GM12878 (cell line): Measurements from ENCODE around the gene RAPGEF1. TPM values are rescaled to one million over a fixed set of nuclear protein-coding genes. Genes with fewer than 3 reads are reported as not detected.
A peak's percentile ranks its signal among the peaks of the same experiment; 100 is the strongest.

Experiments
- ATAC-seq: fragments of 200-7000 bp; cut with Tn5 transposase; 3 replicates; pipeline ENCODE4 v1.9.1; 2020; ENCODE audit warnings: mild to moderate bottlenecking, moderate library complexity
- BruUV-seq: library from RNA; stranded (reverse); fragments of 400-500 nt; replicated peaks from 2 replicates; lab custom pipeline; 2021; lab: Mats Ljungman, UMichigan
- CTCF ChIA-PET: fragments of 300-600 bp; sonication (Branson Sonifier 250); formaldehyde crosslinking; extraction: SDS; loops from one replicate; lab custom pipeline; 2021; ENCODE audit warnings: inconsistent platforms; lab: Yijun Ruan, JAX
- POLR2A ChIA-PET: fragments of 350-600 bp; formaldehyde crosslinking; extraction: SDS; loops from one replicate; lab custom pipeline; 2021; ENCODE audit warnings: inconsistent platforms; lab: Charles Lee
- RAD21 ChIA-PET: fragments of 300-600 bp; sonication (Branson Sonifier 250); formaldehyde crosslinking; loops from one replicate; lab custom pipeline; 2023; ENCODE audit warnings: antibody characterized with exemption; ENCODE audit not compliant: unreplicated experiment; lab: Charles Lee
- SMC1A ChIA-PET: fragments of 300-600 bp; sonication (Branson Sonifier 250); formaldehyde crosslinking; loops from one replicate; lab custom pipeline; 2023; ENCODE audit not compliant: unreplicated experiment, uncharacterized antibody; lab: Charles Lee
- DNase-seq: peaks from one replicate; pipeline ENCODE4 v3.0.0-alpha.2; 2011; ENCODE audit warnings: low read depth, low spot score
- FAIRE-seq: peaks from 3 replicates; lab custom pipeline; 2011; peaks lifted over from hg19 to GRCh38; lab: Jason Lieb, UNC
- H2AFZ ChIP-seq: 2 replicates; pipeline ENCODE4 v1.6.0; 2011; ENCODE audit warnings: low read depth, low read length, control low read depth; ENCODE audit not compliant: control insufficient read depth
- H3K27ac ChIP-seq: 2 replicates; pipeline ENCODE4 v1.5.1; 2011; ENCODE audit warnings: control low read depth; ENCODE audit not compliant: control insufficient read depth, insufficient read depth
- H3K27me3 ChIP-seq, 2 experiments: replicated peaks in 1 of 2; 2 replicates each; pipeline versions ENCODE4 v1.6.0 to v1.6.1; 2011; ENCODE audit warnings: low read length in 1 of 2; ENCODE audit not compliant: control insufficient read depth in 2 of 2, insufficient read depth in 2 of 2
- H3K36me3 ChIP-seq, 2 experiments: 2 replicates each; pipeline ENCODE4 v1.5.1; 2011; ENCODE audit warnings: low read length in 1 of 2; ENCODE audit not compliant: control insufficient read depth in 2 of 2, insufficient read depth in 2 of 2
- H3K4me1 ChIP-seq: 2 replicates; pipeline ENCODE4 v1.6.1; 2011; ENCODE audit warnings: mild to moderate bottlenecking, low read length, moderate library complexity, mixed read lengths; ENCODE audit not compliant: control insufficient read depth, insufficient read depth
- H3K4me2 ChIP-seq: 2 replicates; pipeline ENCODE4 v1.6.0; 2011; ENCODE audit warnings: control low read depth; ENCODE audit not compliant: control insufficient read depth, insufficient read depth
- H3K4me3 ChIP-seq: fragments of 200-600 bp; sonication (generic); 2 replicates; pipeline ENCODE4 v1.5.1; 2016
- H3K79me2 ChIP-seq: 2 replicates; pipeline ENCODE4 v1.6.0; 2011; ENCODE audit warnings: low read length; ENCODE audit not compliant: control insufficient read depth, insufficient read depth
- H3K9ac ChIP-seq: 2 replicates; pipeline ENCODE4 v1.8.0; 2011; ENCODE audit warnings: low read length, control low read depth, mixed read lengths; ENCODE audit not compliant: control insufficient read depth, insufficient read depth
- H3K9me3 ChIP-seq: replicated peaks from 3 replicates; pipeline ENCODE4 v1.5.1; 2011; ENCODE audit warnings: mild to moderate bottlenecking, low read length; ENCODE audit not compliant: control insufficient read depth, insufficient read depth
- H4K20me1 ChIP-seq: 2 replicates; pipeline ENCODE4 v1.6.0; 2011; ENCODE audit not compliant: control insufficient read depth, insufficient read depth
- BHLHE40 ChIP-seq, 2 experiments: fragments of 450-650 bp in 1 of 2; IDR thresholded peaks; 2 replicates each; pipeline ENCODE4 v1.6.1; 2011 to 2017; ENCODE audit warnings: low read depth in 2 of 2, borderline replicate concordance in 1 of 2, improper control_type of control experiment in 1 of 2, low read length in 1 of 2, mild to moderate bottlenecking in 1 of 2
- CHD4 ChIP-seq: fragments of 200-600 bp; sonication (generic); IDR thresholded peaks from 2 replicates; pipeline ENCODE4 v1.6.1; 2016; ENCODE audit warnings: mild to moderate bottlenecking
- CREB1 ChIP-seq: IDR thresholded peaks from 2 replicates; pipeline ENCODE4 v1.6.1; 2012; ENCODE audit warnings: low read depth, mild to moderate bottlenecking, inconsistent platforms
- DPF2 ChIP-seq: fragments of 450-650 bp; IDR thresholded peaks from 2 replicates; pipeline ENCODE4 v1.6.1; 2017; ENCODE audit warnings: mild to moderate bottlenecking
- ESRRA ChIP-seq: IDR thresholded peaks from 2 replicates; pipeline ENCODE4 v1.6.1; 2012; ENCODE audit warnings: mild to moderate bottlenecking, low read length, improper control_type of control experiment
- ETV6 ChIP-seq, 2 experiments: fragments of 450-650 bp in 1 of 2; IDR thresholded peaks in 1 of 2; conservative IDR thresholded peaks in 1 of 2; 2 replicates each; pipeline ENCODE4 v1.6.1; 2014; ENCODE audit warnings: antibody characterized with exemption in 1 of 2, borderline replicate concordance in 1 of 2, low read depth in 1 of 2, mild to moderate bottlenecking in 1 of 2, moderate library complexity in 1 of 2
- FOS ChIP-seq: IDR thresholded peaks from 3 replicates; pipeline ENCODE4 v1.6.1; 2011; ENCODE audit warnings: borderline replicate concordance; ENCODE audit not compliant: insufficient read length; ENCODE audit errors: extremely low read depth
- JUND ChIP-seq: IDR thresholded peaks from 2 replicates; pipeline ENCODE4 v1.6.1; 2012; ENCODE audit warnings: low read depth, mild to moderate bottlenecking, low read length, improper control_type of control experiment, moderate library complexity
- NFIC ChIP-seq: IDR thresholded peaks from 2 replicates; pipeline ENCODE4 v1.6.1; 2012; ENCODE audit warnings: low read depth, mild to moderate bottlenecking, inconsistent platforms, low read length, moderate library complexity
- NR2C2 ChIP-seq: IDR thresholded peaks from 2 replicates; pipeline ENCODE4 v1.6.1; 2011; ENCODE audit warnings: borderline replicate concordance, low read depth; ENCODE audit not compliant: control insufficient read depth, insufficient read length
- NRF1 ChIP-seq: conservative IDR thresholded peaks from 2 replicates; pipeline ENCODE4 v1.6.1; 2011; ENCODE audit warnings: mild to moderate bottlenecking, low read depth, low read length, improper control_type of control experiment
- PAX5 ChIP-seq: IDR thresholded peaks from 2 replicates; pipeline ENCODE4 v1.6.1; 2011; ENCODE audit warnings: low read depth, low read length, borderline replicate concordance
- PML ChIP-seq: IDR thresholded peaks from 2 replicates; pipeline ENCODE4 v1.6.1; 2012; ENCODE audit warnings: low read length, inconsistent platforms
- RAD21 ChIP-seq: IDR thresholded peaks from 2 replicates; pipeline ENCODE4 v1.6.1; 2011; ENCODE audit warnings: mild to moderate bottlenecking, low read depth, low read length, moderate library complexity; ENCODE audit not compliant: insufficient read depth
- STAT1 ChIP-seq: fragments of 450-650 bp; conservative IDR thresholded peaks from 2 replicates; pipeline ENCODE4 v1.6.1; 2014; ENCODE audit warnings: antibody characterized with exemption, mild to moderate bottlenecking
- TCF3 ChIP-seq: IDR thresholded peaks from 2 replicates; pipeline ENCODE4 v1.6.1; 2012; ENCODE audit warnings: low read depth, mild to moderate bottlenecking, low read length, borderline replicate concordance; ENCODE audit not compliant: insufficient read depth
- ZNF384 ChIP-seq: IDR thresholded peaks from 2 replicates; pipeline ENCODE4 v1.6.1; 2012; ENCODE audit warnings: low read depth, mild to moderate bottlenecking, low read length, improper control_type of control experiment, borderline replicate concordance
- WGBS: methylation state at CpG from one replicate; pipeline ENCODE4 v1.1.6; 2016; ENCODE audit warnings: low lambda C conversion rate; ENCODE audit not compliant: insufficient replicate concordance, insufficient coverage; ENCODE audit errors: missing lambda C conversion rate; 5-methylcytosine and 5-hydroxymethylcytosine counted together
- in situ Hi-C: fragments of 300-500 bp; cut with MboI; formaldehyde crosslinking; loops from 9 replicates; pipeline ENCODE4 v1.14.3; 2018; ENCODE audit warnings: mixed read lengths
- intact Hi-C: fragments of 100-400 bp; cut with micrococcal nuclease; formaldehyde crosslinking; loops from one replicate; pipeline ENCODE4 v1.14.2; 2022; ENCODE audit not compliant: unreplicated experiment
- polyA plus RNA-seq, 11 experiments: library from polyadenylated mRNA; depleted of rRNA in 4 of 11; unstranded in 6 of 11; stranded (reverse) in 5 of 11; fragments of >200 nt; fragmentation: Nextera tagmentation in 4 of 11; fragmentation: Illumina TruSeq in 1 of 11; extraction: Ambion mirVana in 4 of 11; extraction: Trizol in 1 of 11; gene quantifications; 1 replicate in 1 of 11; 2 replicates in 10 of 11; pipeline versions ENCODE4 v1.2.1 to v1.2.3, GENCODE V29; 2011 to 2016; ENCODE audit warnings: inconsistent platforms in 2 of 11, missing spikeins in 2 of 11, low read depth in 1 of 11
- total RNA-seq, 4 experiments: library from RNA; depleted of rRNA in 3 of 4; stranded (reverse); fragments of >200 nt in 3 of 4; fragmentation: Illumina TruSeq in 1 of 4; extraction: Trizol in 1 of 4; gene quantifications; 2 replicates each; pipeline versions ENCODE4 v1.2.1 to v1.2.3, GENCODE V29; 2013 to 2021
- TF ChIP-seq, protein P1 (sequence below): IDR thresholded peaks from 2 replicates; pipeline ENCODE4 v1.6.1; 2012; ENCODE audit warnings: low read depth, low read length, improper control_type of control experiment
- TF ChIP-seq, protein P2 (sequence below): fragments of 450-650 bp; IDR thresholded peaks from 2 replicates; pipeline ENCODE4 v1.6.1; 2014; ENCODE audit warnings: mild to moderate bottlenecking
- TF ChIP-seq, protein P3 (sequence below): IDR thresholded peaks from 2 replicates; pipeline ENCODE4 v1.6.1; 2011; ENCODE audit warnings: low read depth, mild to moderate bottlenecking, low read length, moderate library complexity, borderline replicate concordance; ENCODE audit errors: extremely low read depth

RAPGEF1 gene
- total and polyA plus RNA-seq, 10 of the 15 experiments (the other 5 are each of a cell fraction or from before 2014, with no cell fraction given): 0.42 to 113 (median 45.9) TPM

DNA sequence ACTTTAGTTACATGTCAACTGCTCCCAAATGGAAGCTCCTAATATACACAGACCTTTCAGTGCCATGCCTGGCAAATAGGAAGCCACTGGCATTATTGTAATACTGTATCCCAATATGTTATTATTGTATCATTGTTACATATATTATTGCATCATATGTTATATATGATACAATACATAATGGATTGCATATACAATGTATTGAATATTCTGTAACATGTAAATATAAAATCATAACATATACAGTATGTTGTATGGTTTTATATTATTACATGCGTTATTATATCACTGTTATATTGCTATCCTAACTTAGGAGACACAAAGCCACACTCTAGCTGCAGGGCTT, 38.5 kb downstream of the RAPGEF1 start (continued):
- TF ChIP-seq TCF3: no peak
- no peak for TF ChIP-seq NR2C2
- no peak for TF ChIP-seq RAD21
- TF ChIP-seq CHD4: no peak

DNA sequence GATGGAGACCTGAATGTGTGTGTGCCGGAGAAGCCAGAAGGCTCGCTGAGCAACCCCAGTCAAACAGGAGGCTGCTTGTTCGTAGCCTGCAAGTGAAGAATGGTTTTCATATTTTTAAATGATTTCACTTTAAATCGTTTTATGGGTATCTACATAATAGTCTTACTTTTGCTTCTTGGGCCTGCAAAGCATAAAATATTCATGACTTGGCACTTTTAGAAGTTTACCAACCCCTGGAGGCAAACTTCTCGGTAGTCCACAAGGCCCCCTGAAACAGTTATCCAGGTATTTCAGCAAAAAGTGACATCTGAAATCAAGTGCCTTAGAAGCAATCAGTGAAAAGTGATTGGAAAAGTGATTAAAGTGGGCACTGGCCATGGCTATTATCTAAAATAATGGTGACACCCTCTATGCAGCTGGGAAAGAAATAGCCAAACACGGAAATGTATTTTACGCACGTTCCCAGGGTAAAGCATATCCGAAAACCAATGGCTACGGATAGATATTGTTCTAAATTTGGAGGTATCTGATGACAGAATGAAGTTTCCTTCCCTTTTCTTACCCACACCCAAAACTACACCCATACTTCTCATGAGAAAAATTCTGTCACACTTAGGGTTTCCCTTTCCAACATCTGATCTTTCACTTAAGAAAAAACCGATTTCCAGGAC, 39.0 kb downstream of the RAPGEF1 start:
- H3K4me2 ChIP-seq: no peak overlapping the region
- peak overlapping the region; percentile 43; the same call in 1 of the 2 replicates for H3K27ac ChIP-seq
- H3K9ac ChIP-seq: no peak overlapping the region
- peaks cover 43% of the 10 kb centered on the region for H3K4me1 ChIP-seq
- SMC1A ChIA-PET: interaction anchor here (1.5 to 11.5 kb wide), 3 partner anchors 23 to 34 kb away, joined by 4 to 416 read pairs (median 109); no protein-coding TSS in a partner anchor
- H4K20me1 ChIP-seq: no peaks in the 10 kb centered on the region; the same call in 1 of the 2 replicates
- RAD21 ChIA-PET: interaction anchor here (0.6 to 1.1 kb wide), 3 partner anchors 9 to 485 kb away, joined by 3 to 4 read pairs (median 3); no protein-coding TSS in a partner anchor
- 45% methylated on average over 11 of the region's 11 CpGs for WGBS
- no peaks in the 10 kb centered on the region for H3K9me3 ChIP-seq
- POLR2A ChIA-PET: interaction anchor here (1.7 to 17.2 kb wide), 2 partner anchors 23 to 31 kb away, joined by 7 to 291 read pairs; partner anchors contain the start of gene RAPGEF1
- H3K79me2 ChIP-seq: peaks cover 97% of the 10 kb centered on the region
- ATAC-seq: no peak
- no TSS peak for BruUV-seq
- no peak for DNase-seq
- H2AFZ ChIP-seq: no peak overlapping the region
- H3K36me3 ChIP-seq: peaks cover 6 to 10% of the 10 kb centered on the region in 2 experiments; a peak in 3 of 4 replicates
- H3K27me3 ChIP-seq: no peaks in the 10 kb centered on the region
- H3K4me3 ChIP-seq: no peak overlapping the region
- CTCF ChIA-PET: interaction anchor here (1.5 kb wide), 1 partner anchor 9 kb away, joined by 4 read pairs; no protein-coding TSS in a partner anchor
- intact Hi-C loops (loop anchor here (5.0 kb wide), 1 partner anchor 36 kb away; no protein-coding TSS in a partner anchor), in situ Hi-C loops (loop anchor here (25.0 kb wide), 1 partner anchor 1664 kb away; the partner anchor contains the start of gene FNBP1)
- FAIRE-seq: no peak
- TF ChIP-seq PML (no peak), JUND (no peak), ESRRA (no peak), PAX5 (no peak), BHLHE40 (IDR thresholded peaks at IDR 0.05; ENCODE audit: borderline replicate concordance in 1 of 2, low read depth in 2 of 2, low read length in 1 of 2) (no peak), FOS (no peak), STAT1 (no peak), NFIC (no peak), ZNF384 (no peak), NRF1 (no peak), DPF2 (no peak), CREB1 (no peak), ETV6 (conservative IDR thresholded peaks at IDR 0.05 in 1 of 2, IDR thresholded peaks at IDR 0.05 in 1 of 2; ENCODE audit: borderline replicate concordance in 1 of 2, low read depth in 1 of 2) (no peak)
- TF ChIP-seq, protein P1, sequence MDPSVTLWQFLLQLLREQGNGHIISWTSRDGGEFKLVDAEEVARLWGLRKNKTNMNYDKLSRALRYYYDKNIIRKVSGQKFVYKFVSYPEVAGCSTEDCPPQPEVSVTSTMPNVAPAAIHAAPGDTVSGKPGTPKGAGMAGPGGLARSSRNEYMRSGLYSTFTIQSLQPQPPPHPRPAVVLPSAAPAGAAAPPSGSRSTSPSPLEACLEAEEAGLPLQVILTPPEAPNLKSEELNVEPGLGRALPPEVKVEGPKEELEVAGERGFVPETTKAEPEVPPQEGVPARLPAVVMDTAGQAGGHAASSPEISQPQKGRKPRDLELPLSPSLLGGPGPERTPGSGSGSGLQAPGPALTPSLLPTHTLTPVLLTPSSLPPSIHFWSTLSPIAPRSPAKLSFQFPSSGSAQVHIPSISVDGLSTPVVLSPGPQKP: no peak
- TF ChIP-seq, protein P2, sequence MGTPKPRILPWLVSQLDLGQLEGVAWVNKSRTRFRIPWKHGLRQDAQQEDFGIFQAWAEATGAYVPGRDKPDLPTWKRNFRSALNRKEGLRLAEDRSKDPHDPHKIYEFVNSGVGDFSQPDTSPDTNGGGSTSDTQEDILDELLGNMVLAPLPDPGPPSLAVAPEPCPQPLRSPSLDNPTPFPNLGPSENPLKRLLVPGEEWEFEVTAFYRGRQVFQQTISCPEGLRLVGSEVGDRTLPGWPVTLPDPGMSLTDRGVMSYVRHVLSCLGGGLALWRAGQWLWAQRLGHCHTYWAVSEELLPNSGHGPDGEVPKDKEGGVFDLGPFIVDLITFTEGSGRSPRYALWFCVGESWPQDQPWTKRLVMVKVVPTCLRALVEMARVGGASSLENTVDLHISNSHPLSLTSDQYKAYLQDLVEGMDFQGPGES: no peak
- TF ChIP-seq, protein P3, sequence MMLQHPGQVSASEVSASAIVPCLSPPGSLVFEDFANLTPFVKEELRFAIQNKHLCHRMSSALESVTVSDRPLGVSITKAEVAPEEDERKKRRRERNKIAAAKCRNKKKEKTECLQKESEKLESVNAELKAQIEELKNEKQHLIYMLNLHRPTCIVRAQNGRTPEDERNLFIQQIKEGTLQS: no peak
- TF ChIP-seq, all 136 proteins: peak for 0
